ENCODE measurements around the gene POLR3K.
A peak's percentile ranks its signal among the peaks of the same experiment; 100 is the strongest.
"Not testable (repeated sequence)": the region's sequence is repeated elsewhere in the genome, so short reads cannot be mapped to it uniquely, and the experiment has no call there.

POLR3K gene

DNA sequence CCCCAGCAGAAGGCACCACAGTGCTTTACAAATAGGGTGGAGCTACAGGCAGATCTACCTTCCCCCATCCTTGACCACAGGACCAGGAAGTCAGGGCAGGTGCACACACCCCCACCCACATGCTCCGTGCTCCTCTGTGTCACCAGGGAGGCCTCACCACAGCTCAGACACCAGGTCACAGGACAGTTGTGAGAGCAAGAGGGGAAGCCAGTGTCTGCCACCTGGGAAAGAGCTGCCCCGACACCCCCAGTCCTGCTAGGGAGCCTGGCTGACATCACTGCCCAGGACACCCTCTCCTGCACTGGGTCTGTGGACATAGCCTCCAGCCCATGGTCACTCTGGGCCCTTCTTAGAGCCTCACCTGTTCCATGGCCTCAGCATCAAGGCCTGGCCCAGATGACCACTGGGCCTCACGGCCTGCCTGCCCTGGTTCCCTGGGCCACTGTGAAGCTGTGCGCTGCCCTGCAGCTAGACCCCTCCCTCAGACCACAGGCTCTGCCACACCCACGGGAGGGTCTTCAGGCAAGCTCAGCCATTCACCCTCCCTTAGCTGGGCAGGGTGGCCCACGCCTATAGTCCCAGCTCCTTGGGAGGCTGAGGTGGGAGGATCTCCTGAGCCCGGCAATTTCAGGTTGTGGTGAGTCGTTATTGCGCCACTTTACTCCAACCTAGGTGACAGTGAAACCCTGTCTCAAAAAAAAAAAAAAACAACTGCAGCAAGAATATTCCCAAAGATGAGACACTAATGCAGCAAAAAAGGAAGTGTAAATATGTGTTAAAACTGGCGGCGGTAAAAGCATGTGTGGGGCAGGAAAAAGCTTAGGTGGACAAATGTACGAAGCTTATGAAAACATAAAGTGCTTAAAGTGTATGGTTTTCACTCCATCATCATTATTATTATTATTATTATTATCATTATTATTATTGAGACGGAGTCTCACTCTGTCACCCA lies 14.2 kb downstream of the POLR3K start:
- CTCF ChIA-PET = interaction anchor here (0.6 to 1.3 kb wide), 3 partner anchors 27 to 155 kb away, joined by 3 to 6 read pairs (median 5); no protein-coding TSS in a partner anchor
- POLR2A ChIA-PET = interaction anchor here (1.0 to 2.2 kb wide), 2 partner anchors 9 to 14 kb away, joined by 3 to 15 read pairs; partner anchors contain the start of genes POLR3K and SNRNP25
- no peaks in the 10 kb centered on the region for H3K9me3 ChIP-seq (ENCODE audit: control insufficient read depth, insufficient read depth, low read depth, low read length)
- no peaks in the 10 kb centered on the region for H3K4me1 ChIP-seq (ENCODE audit: control insufficient read depth, insufficient read depth, low read length)
- no peak overlapping the region for H3K4me3 ChIP-seq (ENCODE audit: low read depth, low read length)
- peaks cover 0 to 47% of the 10 kb centered on the region in 2 experiments; a peak in 2 of 3 replicates for H3K36me3 ChIP-seq (ENCODE audit: control insufficient read depth in 2 of 2, insufficient read depth in 1 of 2, low read length in 2 of 2)
- no peak overlapping the region for H3K27ac ChIP-seq (ENCODE audit: extremely low read depth, low read depth, low read length)
- TF ChIP-seq SP7 (tag by site-specific recombination; IDR thresholded peaks at IDR 0.05) (no peak), ZFHX2 (tag by site-specific recombination; conservative IDR thresholded peaks at IDR 0.05) (0 out of 2 replicates have a peak, but pooled peaks have one; percentile 19), KLF1 (tag by site-specific recombination; IDR thresholded peaks at IDR 0.05) (peak; percentile 86), EGR2 (tag by site-specific recombination; IDR thresholded peaks at IDR 0.05; ENCODE audit: low read depth) (0 out of 2 replicates have a peak, but pooled peaks have one; percentile 29), TRIM28 (IDR thresholded peaks at IDR 0.05; ENCODE audit: borderline replicate concordance, low read length) (no peak), ZNF114 (tag by site-specific recombination; IDR thresholded peaks at IDR 0.05) (no peak)
- TF ChIP-seq, protein P1, sequence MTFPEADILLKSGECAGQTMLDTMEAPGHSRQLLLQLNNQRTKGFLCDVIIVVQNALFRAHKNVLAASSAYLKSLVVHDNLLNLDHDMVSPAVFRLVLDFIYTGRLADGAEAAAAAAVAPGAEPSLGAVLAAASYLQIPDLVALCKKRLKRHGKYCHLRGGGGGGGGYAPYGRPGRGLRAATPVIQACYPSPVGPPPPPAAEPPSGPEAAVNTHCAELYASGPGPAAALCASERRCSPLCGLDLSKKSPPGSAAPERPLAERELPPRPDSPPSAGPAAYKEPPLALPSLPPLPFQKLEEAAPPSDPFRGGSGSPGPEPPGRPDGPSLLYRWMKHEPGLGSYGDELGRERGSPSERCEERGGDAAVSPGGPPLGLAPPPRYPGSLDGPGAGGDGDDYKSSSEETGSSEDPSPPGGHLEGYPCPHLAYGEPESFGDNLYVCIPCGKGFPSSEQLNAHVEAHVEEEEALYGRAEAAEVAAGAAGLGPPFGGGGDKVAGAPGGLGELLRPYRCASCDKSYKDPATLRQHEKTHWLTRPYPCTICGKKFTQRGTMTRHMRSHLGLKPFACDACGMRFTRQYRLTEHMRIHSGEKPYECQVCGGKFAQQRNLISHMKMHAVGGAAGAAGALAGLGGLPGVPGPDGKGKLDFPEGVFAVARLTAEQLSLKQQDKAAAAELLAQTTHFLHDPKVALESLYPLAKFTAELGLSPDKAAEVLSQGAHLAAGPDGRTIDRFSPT (tag by site-specific recombination; IDR thresholded peaks at IDR 0.05) = no peak
- TF ChIP-seq, protein P2, sequence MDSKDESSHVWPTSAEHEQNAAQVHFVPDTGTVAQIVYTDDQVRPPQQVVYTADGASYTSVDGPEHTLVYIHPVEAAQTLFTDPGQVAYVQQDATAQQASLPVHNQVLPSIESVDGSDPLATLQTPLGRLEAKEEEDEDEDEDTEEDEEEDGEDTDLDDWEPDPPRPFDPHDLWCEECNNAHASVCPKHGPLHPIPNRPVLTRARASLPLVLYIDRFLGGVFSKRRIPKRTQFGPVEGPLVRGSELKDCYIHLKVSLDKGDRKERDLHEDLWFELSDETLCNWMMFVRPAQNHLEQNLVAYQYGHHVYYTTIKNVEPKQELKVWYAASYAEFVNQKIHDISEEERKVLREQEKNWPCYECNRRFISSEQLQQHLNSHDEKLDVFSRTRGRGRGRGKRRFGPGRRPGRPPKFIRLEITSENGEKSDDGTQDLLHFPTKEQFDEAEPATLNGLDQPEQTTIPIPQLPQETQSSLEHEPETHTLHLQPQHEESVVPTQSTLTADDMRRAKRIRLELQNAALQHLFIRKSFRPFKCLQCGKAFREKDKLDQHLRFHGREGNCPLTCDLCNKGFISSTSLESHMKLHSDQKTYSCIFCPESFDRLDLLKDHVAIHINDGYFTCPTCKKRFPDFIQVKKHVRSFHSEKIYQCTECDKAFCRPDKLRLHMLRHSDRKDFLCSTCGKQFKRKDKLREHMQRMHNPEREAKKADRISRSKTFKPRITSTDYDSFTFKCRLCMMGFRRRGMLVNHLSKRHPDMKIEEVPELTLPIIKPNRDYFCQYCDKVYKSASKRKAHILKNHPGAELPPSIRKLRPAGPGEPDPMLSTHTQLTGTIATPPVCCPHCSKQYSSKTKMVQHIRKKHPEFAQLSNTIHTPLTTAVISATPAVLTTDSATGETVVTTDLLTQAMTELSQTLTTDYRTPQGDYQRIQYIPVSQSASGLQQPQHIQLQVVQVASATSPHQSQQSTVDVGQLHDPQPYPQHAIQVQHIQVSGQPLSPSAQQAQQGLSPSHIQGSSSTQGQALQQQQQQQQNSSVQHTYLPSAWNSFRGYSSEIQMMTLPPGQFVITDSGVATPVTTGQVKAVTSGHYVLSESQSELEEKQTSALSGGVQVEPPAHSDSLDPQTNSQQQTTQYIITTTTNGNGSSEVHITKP (tag by site-specific recombination; IDR thresholded peaks at IDR 0.05) = peak; percentile 80

DNA sequence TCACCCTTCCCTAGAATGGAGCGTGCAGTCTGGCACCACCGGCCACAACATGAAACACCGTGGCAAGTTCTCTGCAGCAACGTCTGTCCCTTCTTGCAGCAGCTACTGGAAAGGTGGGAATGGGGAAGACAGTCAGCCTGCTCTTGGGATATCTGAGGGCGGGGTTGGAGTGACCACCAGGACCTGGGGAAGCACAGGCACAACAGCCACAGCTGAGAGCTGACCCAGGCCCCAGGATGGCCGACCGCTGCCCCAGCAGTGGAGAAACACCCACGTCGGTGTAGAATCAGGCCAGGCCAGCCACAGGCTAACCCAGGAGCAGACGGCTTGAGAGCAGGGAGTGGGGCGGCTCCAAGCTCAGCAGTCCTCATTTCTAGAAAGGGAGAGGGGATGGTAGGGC lies 15.2 kb downstream of the POLR3K start:
- H3K9me3 ChIP-seq (ENCODE audit: control insufficient read depth, insufficient read depth, low read depth, low read length); H3K4me1 ChIP-seq (ENCODE audit: control insufficient read depth, insufficient read depth, low read length); H3K27ac ChIP-seq (ENCODE audit: extremely low read depth, low read depth, low read length); H3K4me3 ChIP-seq (ENCODE audit: low read depth, low read length): not testable (repeated sequence)
- H3K36me3 ChIP-seq (ENCODE audit: control insufficient read depth in 2 of 2, insufficient read depth in 1 of 2, low read length in 2 of 2) = peaks cover 0 to 41% of the 10 kb centered on the region in 2 experiments; a peak in 2 of 3 replicates
- CTCF ChIA-PET = interaction anchor here (1.3 kb wide), 1 partner anchor 28 kb away, joined by 5 read pairs; no protein-coding TSS in a partner anchor
- POLR2A ChIA-PET = interaction anchor here (1.0 to 2.2 kb wide), 2 partner anchors 10 to 15 kb away, joined by 3 to 15 read pairs; partner anchors contain the start of genes POLR3K and SNRNP25

DNA sequence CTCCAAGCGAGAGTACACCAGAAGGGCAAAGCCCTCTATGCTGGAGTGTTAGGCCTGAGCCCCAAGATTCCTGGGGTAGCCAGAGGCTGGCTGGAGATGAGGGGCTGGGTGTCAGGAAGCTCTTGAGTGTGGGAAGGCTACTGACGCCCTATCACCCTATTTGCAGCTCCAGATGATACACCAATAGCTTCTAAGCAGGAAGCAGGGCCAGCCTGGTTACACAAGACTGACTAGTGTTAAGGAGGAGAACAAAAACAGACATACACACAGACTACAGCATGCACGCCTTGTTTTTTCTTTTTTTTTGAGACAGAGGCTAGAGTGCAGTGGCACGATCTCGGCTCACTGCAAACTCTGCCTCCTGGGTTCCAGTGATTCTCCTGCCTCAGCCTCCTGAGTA lies 15.9 kb downstream of the POLR3K start:
- H3K36me3 ChIP-seq (ENCODE audit: control insufficient read depth in 2 of 2, insufficient read depth in 1 of 2, low read length in 2 of 2) = peaks cover 0 to 35% of the 10 kb centered on the region in 2 experiments; a peak in 2 of 3 replicates
- no peaks in the 10 kb centered on the region for H3K9me3 ChIP-seq (ENCODE audit: control insufficient read depth, insufficient read depth, low read depth, low read length)
- H3K4me1 ChIP-seq (ENCODE audit: control insufficient read depth, insufficient read depth, low read length) = no peaks in the 10 kb centered on the region
- no peak overlapping the region for H3K27ac ChIP-seq (ENCODE audit: extremely low read depth, low read depth, low read length)
- no peak overlapping the region for H3K4me3 ChIP-seq (ENCODE audit: low read depth, low read length)
- CTCF ChIA-PET = interaction anchor here (0.7 to 1.0 kb wide), 2 partner anchors 29 to 33 kb away, joined by 3 to 5 read pairs; no protein-coding TSS in a partner anchor
- TF ChIP-seq ZNF23 (tag by site-specific recombination; IDR thresholded peaks at IDR 0.05; ENCODE audit: borderline replicate concordance) (no peak), ZIC2 (tag by site-specific recombination; IDR thresholded peaks at IDR 0.05) (no peak), SP2 (tag by site-specific recombination; IDR thresholded peaks at IDR 0.05) (no peak), ZNF174 (tag by site-specific recombination; IDR thresholded peaks at IDR 0.05) (no peak), ZBTB21 (tag by site-specific recombination; IDR thresholded peaks at IDR 0.05) (no peak), ZNF121 (tag by site-specific recombination; IDR thresholded peaks at IDR 0.05) (no peak), ZNF521 (tag by site-specific recombination; IDR thresholded peaks at IDR 0.05) (no peak), IKZF3 (tag by site-specific recombination; IDR thresholded peaks at IDR 0.05) (no peak), KLF10 (tag by site-specific recombination; IDR thresholded peaks at IDR 0.05) (no peak)
- TF ChIP-seq, protein P3, sequence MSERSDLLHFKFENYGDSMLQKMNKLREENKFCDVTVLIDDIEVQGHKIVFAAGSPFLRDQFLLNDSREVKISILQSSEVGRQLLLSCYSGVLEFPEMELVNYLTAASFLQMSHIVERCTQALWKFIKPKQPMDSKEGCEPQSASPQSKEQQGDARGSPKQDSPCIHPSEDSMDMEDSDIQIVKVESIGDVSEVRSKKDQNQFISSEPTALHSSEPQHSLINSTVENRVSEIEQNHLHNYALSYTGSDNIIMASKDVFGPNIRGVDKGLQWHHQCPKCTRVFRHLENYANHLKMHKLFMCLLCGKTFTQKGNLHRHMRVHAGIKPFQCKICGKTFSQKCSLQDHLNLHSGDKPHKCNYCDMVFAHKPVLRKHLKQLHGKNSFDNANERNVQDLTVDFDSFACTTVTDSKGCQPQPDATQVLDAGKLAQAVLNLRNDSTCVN (tag by site-specific recombination; optimal IDR thresholded peaks at IDR 0.05) = no peak
- POLR2A ChIA-PET = interaction anchor here (0.7 kb wide), 1 partner anchor 57 kb away, joined by 3 read pairs; no protein-coding TSS in a partner anchor

Data from HEK293 (cell line).